DMS 273 (cell line): ENCODE results near the gene DHRS9.

ENCODE experiments used
- DNase-seq: peaks from one replicate; lab custom pipeline; 2025; ENCODE audit not compliant: unreplicated experiment; lab: John Stamatoyannopoulos, UW

Gene DHRS9

DNA sequence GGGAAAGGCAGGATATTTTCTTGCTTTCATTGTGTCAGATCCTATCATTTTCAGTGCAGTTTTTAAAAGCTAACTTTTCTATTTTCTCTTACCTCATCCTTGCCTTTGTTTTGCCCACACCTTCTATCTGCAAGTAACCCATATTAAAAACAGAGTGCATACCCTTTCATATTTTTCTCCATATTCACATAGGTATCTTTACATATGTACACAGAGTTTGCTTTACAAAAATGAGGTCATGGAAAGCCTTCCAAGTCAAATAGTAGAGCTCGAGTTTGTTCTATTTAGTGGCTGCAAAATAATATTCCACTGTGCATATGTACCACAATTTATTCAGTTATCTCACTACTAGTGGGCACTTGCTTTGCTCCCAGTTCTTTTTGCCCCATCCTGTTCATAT, 3.9 kb upstream of the DHRS9 start:
- DNase-seq: no peak

DNA sequence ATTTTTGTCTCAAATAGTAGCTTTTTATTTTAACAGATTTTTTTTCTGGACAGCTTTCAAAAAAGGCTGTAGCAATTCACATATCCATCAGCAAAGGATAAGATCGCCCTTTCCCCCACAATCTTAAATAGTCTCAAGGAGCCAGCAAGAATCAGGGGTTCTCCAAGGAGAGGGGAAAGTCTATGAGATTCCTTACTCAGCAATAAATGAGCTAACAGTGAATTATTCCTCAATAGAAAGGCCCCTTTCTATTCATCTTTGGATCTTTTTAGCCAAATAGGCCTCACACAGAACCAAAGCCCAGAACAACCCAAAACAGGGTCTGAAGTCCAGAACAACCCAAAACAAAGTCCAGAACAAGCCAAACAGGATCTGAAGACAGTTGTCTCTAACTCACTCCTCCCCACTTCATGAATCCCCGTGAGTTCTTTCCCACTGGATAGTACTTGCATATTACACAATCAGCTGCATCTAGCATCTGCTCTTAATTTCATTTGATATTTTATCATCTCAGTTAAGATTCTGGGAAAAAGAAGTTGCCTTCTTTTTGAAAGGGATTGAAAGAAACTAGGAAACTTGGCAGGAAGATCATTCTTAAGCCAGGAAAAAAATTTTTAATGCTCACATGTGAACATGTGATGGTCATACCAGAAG, 3.4 kb upstream of the DHRS9 start:
- no peak for DNase-seq

DNA sequence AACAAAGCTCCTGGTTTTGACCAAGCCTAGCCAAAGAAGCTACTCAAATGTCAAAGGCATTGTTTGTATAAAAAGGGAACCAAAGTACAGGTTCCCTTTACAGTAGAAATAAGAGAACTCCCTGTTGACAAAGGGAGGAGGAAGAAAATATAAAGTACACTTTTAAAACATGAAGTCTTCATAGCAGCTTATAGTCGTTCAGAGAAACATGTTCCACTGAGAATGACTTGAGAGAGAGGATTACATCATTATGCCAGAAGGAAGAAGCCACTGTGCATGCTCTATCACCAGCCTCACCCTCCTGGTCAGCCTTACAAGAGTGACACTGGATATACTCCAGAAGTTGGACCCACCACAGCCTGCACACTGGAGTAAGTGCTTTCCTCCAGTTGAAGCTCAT, 2.5 kb upstream of the DHRS9 start:
- no peak for DNase-seq

DNA sequence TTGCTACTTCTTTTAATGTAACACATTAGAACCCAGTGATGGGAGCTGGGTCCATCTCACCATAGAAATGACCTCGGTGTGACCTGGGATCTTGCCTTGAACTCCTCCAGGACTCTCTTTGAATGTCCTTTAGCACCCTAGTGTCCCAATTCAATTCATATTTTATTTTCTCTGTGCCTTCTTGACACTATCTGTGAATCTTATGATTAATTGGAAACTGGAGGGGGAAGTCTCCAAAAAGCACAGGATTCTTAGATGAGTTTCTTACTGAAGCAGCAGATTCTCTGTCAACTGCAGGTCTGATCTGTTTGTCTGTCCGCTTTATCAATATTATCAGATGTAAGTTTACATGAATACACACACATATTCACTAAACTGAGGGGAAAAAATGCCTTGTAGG, 470 bp downstream of the DHRS9 start:
- no peak for DNase-seq

DNA sequence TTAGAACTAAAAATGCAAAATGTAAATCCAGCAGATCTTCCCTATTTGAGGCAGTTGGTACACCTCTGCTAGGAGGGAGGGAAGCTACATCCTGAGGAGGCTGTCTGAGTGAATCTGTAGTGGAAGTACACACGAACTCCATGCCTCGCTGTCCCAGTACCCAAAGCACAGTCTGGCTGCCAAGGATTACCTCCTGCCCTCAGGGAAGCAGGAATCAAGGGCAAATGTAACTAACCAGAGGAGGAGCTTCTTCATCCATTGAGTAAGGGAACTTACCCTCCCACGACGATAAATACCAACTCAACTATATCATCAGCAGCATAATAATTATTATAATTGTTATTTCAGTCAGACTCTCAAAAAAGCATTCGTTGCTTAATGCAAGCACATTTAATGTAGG, 2.1 kb downstream of the DHRS9 start:
- DNase-seq: no peak

DNA sequence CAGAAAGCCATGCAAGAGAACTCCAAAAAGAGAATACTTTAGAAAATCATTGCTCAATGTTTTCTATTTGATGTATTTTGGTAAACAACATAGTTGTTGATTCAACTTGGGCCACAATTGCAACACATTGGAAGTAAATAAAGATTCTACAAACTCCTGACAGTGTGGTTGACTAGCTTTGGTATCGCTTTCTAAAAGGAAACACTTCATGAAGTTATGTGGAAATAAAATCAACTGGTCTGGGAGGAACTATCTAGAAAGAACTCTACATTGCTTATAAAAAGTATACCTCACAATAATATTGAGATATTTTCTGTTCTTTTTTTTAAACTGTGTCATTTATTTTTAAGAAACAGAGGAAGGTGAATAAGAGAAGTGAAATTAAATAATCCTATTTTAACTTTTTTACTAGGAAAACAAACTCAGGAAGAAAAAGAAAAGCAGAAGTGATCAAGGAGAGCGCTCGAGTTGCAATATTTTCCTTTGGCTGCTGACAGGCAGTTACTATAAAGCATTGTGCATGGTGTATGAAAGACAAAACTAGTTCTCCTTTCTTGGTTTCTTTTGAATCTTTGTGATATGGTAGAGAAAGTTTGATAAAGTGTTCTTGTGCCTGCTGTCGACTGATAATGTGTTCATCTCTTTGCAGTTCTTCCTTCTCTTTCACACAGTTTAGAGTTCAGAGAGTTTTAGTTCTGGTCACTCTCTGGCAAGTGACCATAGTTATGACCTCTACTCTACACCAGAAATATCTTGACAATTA, 3.0 kb downstream of the DHRS9 start:
- DNase-seq: no peak

DNA sequence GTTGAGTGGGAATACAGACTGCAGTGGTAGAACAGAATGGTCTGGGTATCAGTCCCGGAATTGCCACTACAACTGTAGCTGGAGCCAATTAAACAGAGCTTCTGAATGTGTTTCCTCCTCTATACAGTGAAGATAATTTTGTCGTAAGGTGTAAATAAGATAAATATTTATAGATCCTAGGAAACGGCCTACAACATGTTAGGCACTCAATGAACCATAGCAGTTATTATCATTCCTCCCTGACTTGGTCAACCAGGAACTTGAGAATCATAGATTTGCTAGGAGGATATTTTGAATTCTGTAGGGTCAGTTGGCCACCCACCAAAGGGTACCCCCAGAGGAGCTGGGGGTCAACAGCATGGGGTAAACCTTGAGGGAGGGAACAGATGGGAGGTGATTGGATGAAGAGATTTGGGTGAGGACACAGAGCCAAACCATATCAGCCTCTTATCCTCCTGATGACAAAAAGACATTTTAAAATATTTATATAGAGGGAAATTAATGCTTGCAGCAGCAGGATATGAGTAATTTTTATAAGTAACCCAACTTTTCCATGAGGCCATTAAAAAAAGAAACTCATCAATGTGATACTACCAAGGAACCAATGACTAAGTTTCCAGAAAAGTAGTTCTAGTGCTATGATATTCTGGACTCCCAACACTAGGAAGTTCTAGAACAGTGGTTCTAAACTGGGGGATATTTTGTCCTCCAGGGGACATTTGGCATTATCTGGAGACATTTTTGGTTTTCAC, 4.0 kb downstream of the DHRS9 start:
- no peak for DNase-seq

DNA sequence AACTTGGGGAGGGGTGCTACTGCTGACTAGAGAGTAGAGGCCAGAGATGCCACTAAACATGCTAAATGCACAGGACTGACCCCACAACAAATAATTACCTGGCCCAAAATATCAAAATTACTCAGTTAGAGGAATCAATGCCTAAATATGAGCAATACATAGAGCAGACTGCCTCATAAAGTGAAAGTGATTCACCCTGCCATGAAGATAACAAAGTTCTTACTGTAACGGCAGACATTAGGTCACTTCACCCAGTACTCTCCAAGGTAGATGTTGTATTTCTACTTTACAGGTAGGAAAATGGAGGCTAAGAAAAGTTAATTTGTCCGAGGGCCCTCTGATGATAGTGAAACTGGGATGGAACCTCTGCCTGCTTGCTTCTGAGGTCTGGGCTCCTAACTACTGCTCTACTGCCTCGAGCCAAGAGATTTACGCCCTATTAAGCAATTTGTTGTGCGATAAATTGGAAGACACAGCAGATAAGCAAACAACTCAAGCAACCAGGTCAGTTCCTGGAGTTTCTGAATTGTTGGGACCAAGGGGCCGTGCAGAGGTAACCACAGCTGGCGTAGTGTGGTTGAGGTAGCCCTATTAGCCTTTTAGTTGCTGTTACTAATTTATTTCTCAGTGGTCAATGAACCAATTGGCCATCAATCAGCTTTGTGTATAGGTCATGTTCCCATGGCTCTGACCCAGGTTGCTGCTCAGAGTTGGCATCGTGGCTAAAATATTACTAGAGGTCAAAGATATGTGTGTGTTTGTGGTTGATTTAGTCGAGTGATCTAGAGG, 4.8 kb downstream of the DHRS9 start:
- DNase-seq: no peak

DNA sequence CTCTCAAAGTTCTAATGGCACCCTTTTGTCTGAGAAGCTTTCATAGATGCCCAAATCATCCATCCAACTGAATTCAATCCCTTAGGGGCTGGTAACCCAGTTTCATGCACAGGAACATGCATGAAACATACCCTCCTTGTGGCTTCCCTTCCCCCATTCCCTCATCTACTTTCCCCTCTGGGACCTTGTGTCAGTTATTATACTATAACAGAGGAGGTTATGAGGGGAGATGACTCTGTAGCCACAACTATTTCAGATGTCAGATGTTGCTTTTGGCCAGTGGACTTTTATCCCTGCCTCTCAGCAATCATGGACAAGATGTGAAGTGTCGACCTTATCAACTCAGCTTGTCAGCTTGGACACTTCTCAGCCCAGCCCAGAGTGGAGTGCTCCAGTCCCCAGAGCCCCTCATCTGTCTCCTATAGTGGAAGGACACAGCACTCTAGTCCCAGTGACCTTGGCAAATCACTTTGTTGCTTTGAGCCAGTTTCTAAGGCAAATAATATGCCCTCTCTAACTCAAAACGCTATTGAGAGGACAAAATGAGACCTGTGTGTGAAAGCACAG, 8.4 kb downstream of the DHRS9 start:
- no peak for DNase-seq

DNA sequence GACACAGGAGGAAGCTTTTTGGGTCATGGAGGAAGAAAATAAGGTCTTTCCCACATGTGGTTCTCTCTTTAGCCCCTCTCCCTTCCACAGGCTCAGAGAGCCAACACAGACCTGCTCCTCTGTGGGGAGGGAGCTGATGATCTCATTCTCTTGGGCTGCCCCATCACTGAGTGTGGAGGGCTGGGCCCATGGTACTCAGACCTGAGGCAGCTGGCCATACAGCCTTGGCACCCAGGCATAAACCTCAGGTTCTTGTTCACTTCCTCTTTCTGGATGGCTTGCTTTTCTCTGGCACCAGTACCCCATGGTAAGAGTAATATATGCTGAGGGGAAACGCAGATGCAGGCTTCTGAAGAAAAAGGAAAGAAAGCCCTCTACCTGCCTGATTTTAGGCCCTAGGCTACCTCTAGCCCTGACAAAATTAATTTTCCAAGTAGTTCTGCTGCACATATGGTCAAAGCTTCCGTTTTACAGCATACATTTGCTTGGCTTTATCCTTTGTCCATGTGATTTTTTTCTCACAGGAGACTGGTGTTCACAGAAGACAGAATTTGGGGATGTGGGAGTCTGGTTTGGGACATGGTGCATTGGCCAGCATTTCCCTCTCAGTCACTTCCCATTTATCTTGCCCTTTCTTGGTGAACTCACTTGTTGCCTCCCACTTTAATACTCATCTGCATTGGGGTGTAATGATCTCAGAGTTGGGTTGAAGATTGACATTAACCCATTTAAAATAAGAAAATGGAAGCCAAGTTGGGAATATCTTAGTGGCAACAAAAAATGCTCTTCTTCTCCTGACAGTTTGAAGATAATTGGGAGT, 11.1 kb downstream of the DHRS9 start:
- no peak for DNase-seq

DNA sequence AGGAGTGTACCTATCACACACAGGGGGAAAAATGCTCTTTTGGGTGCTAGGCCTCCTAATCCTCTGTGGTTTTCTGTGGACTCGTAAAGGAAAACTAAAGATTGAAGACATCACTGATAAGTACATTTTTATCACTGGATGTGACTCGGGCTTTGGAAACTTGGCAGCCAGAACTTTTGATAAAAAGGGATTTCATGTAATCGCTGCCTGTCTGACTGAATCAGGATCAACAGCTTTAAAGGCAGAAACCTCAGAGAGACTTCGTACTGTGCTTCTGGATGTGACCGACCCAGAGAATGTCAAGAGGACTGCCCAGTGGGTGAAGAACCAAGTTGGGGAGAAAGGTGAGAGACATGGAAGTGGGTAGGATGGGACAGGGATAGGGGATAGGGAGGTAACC, 12.2 kb downstream of the DHRS9 start:
- no peak for DNase-seq

DNA sequence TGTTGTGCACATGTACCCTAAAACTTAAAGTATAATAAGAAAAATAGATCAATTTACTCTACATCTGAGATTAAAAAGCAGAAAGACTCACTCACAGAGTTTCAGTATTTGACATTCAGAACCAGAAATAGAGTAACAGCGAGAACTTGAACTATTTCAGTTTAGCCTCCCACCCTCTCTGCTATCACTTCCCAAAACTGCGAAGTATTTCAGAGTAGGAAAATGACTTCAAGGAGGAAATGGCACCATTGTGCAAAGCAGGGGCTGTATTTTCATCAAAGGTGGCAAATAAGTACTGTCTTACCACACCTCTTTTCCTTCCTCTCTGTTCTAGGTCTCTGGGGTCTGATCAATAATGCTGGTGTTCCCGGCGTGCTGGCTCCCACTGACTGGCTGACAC, 13.6 kb downstream of the DHRS9 start:
- no peak for DNase-seq

DNA sequence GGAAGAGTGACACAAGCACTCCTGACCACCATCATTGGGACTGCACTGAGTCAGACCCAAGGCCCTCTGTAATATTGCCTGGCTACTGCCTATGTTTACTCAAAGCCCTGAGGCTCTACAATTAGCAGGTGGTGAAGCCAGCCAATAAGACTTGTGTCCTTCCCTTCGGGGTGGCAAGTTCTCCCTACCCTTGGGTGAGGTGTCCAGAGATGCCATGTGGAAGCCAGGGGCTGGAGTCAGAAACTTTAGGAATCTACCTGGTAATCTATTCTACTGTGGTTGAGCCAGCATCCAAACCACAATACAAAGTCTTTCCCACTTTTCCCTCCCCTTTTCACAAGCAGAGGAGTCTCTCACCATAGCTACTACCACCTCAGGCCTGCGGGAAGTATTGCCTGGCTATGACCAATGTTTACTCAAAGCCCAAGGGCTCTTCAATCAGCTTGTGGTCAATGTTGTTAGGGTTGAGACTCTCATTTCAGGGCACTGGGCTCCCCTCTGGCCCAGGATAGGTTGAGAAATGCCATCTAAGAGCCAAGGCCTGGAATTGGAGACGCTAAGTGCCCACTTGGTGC, 17.6 kb downstream of the DHRS9 start:
- no peak for DNase-seq

DNA sequence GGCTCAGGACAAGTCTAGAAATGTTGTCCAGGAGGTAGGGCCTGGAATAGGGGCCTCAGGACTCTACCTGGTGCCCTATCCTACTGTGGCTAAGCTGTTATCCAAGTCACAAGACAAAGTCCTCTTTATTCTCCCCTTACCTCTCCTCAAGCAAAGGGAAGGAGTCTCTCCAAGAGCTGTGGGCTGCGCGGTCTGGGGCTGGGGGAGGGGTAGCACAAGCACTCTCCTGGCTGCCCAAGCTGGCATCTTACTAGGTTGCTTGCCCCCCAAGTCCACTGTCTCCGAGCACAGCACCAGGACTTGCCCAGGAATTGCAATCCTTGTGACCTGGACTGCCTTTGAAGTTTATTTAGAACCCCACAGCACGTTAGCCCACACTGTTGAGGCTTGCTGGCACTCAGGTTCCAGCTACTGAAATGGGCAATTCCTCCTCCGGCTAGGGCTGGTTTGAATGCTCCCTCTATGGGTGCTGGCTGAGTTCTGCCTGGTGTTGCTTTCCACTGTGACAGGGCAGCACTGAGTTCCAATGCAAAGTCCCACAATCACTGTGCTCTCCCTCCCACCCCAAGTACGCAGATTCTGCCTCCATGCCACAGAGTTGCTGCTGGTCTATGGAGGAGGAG, 18.5 kb downstream of the DHRS9 start:
- no peak for DNase-seq

DNA sequence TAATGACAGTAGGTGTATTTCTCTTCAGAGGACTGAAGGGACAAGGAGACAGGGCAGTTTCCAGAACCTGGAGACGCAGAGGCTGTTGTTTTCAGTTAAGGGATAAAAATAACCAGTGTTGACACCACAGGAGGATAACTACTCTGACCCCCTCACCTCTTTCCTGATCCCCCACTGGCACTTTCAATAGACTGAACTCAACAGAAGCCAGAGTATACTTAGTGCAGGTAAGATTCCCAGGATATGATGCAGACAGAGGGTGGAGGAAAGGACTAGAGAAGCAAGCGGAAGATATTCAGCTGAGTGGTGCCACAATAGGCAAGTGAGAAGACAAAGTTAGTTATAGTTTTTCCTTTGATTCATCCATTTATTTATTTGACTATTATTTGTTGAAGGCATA, 19.8 kb downstream of the DHRS9 start:
- no peak for DNase-seq

DNA sequence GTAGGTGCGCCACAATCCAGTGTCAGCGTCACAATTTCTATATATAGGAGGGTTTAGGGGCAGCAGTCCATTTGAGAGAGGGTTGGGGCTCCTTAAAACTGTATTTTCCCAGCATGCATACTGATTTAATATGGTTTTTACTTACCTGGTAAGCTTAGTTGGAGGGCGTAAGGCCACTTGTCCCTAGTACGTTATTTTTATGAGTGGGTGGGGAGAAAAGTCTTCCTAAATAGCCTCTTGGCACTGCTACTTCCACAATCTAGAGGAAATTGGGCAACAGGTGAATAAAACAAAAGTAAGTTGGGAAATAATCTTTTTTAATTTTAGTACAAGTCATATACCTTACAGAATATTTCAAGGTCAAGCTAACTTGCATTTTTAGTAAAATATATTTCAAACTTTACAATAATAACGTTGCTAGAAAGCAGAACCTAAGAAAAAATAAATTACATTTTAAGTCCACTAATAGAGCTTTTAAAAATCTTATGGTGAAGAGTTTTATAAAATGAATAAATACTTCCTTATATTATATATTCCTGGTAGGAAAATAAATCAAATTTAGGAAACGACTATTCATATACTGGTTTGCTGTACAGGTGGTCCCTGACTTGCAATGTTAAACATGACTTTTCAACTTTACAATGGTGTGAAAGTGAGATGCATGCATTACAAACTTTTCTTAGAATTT, 20.9 kb downstream of the DHRS9 start:
- DNase-seq: peak; percentile 10

DNA sequence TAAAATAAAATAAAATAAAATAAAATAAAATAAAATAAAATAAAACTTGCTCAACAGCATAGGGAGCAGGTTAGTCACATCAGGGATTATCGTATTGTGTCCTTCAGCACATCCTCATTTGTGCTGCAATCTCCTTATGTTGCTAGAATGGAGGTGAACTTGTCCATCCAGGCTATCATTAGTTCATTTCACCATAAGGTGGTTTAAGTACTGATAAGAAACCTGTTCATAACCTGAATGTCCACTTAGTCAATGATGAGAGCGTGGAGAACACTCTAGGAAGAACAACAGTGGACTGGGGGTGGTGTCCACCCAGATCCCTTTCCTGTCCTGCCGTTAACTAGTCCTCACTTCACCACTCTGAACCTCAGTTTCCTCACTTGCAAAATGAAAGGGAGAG, 21.9 kb downstream of the DHRS9 start:
- no peak for DNase-seq

DNA sequence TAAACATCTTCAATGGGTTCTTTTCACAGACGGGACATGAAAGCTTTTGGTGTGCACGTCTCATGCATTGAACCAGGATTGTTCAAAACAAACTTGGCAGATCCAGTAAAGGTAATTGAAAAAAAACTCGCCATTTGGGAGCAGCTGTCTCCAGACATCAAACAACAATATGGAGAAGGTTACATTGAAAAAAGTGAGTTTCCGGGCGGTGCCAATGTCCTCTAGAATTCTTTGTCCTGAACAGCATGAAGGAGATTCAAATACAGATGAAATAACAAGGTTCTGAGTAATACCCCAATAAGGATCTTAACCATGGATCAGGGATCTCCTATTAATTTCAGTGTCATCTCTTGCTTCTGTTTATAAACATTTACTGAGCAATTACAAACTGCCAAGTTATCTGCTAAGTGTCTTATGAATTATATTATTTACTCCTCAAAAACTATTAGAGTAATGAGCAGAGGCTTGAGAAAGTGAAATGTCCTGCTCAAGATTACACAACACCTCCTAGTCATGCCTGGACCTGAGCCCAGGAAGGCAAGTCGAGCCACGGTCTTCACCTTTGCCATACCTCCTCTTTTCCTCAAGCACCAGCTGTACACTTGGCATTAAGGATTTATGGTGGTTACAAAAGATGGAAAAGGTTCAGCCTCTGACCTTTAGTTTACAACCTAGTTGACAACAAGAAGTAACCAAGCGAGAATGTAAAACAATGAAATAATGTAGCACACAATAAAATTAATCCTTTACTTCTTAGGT, 22.6 kb downstream of the DHRS9 start:
- DNase-seq: peak; percentile 7
